Adrenal gland (tissue), 12 donors: ENCODE measurements around the gene INSYN1. TPM values are rescaled to one million over a fixed set of nuclear protein-coding genes. Genes with fewer than 3 reads are reported as not detected.

Experiments used
- DNase-seq, 7 donors: peaks; one replicate each; pipeline ENCODE4 v3.0.0-alpha.2; 2019 to 2020
- H3K27ac ChIP-seq, 5 donors: fragments of 200-600 bp; sonication (generic) in 4 of 5; 1 replicate in 3 of 5; 2 replicates in 2 of 5; pipeline versions ENCODE4 v1.5.1 to v1.8.0; 2016 to 2020; ENCODE audit warnings: mild to moderate bottlenecking in 1 of 5
- H3K27me3 ChIP-seq: fragments of 200-600 bp; 2 replicates; pipeline ENCODE4 v1.8.0; 2021
- H3K36me3 ChIP-seq, 2 donors: fragments of 200-600 bp; replicated peaks in 1 of 2; 1 replicate in 1 of 2; 2 replicates in 1 of 2; pipeline versions ENCODE4 v1.5.1 to v1.8.0; 2018 to 2022
- H3K4me1 ChIP-seq, 2 donors: fragments of 200-600 bp; replicated peaks in 1 of 2; 1 replicate in 1 of 2; 2 replicates in 1 of 2; pipeline versions ENCODE4 v1.5.1 to v1.8.0; 2018 to 2021
- H3K4me3 ChIP-seq, 4 donors: fragments of 200-600 bp; sonication (generic) in 3 of 4; one replicate each; pipeline ENCODE4 v1.5.1; 2016 to 2018
- H3K9me3 ChIP-seq, 3 donors: fragments of 200-600 bp; sonication (generic) in 1 of 3; replicated peaks in 1 of 3; 1 replicate in 2 of 3; 2 replicates in 1 of 3; pipeline versions ENCODE4 v1.5.1 to v1.8.0; 2016 to 2021
- CTCF ChIP-seq, 6 experiments: fragments of 450-650 bp in 4 of 6; fragments of 200-600 bp in 2 of 6; sonication (generic) in 1 of 6; IDR thresholded peaks; 1 replicate in 5 of 6; 2 replicates in 1 of 6; pipeline versions ENCODE4 v1.5.1 to v1.8.0; 2016 to 2021; ENCODE audit warnings: antibody characterized with exemption in 6 of 6, mild to moderate bottlenecking in 2 of 6, moderate library complexity in 1 of 6
- POLR2A ChIP-seq, 2 donors: fragments of 450-650 bp; IDR thresholded peaks; one replicate each; pipeline ENCODE4 v1.6.1; 2017; ENCODE audit warnings: antibody characterized with exemption in 2 of 2, mild to moderate bottlenecking in 2 of 2, moderate library complexity in 1 of 2
- WGBS, 4 donors: extraction: QIAGEN DNeasy Blood & Tissue Kit in 2 of 4; methylation state at CpG; one replicate each; pipeline versions ENCODE4 v1.1.5 to v1.1.7; 2013 to 2017; 5-methylcytosine and 5-hydroxymethylcytosine counted together
- intact Hi-C, 2 donors: fragments of 100-400 bp; cut with DNase I; formaldehyde crosslinking; loops; one replicate each; pipeline versions ENCODE4 v1.14.1 to v1.15.0; 2022 to 2023
- polyA plus RNA-seq, 3 donors: library from polyadenylated mRNA; stranded (reverse); fragments of 200-250 nt in 2 of 3; fragments of 350-450 nt in 1 of 3; fragmentation: Illumina TruSeq in 1 of 3; extraction: RNeasy Lipid Tissue Mini Kit (QIAGEN cat#74804) in 1 of 3; gene quantifications; one replicate each; pipeline ENCODE4 v1.2.3, GENCODE V29; 2013 to 2014
- total RNA-seq, 9 donors: library from RNA; depleted of rRNA in 4 of 9; stranded (reverse); fragments of >200 nt in 4 of 9; fragments of 120-200 nt in 1 of 9; fragmentation: NEBNext Ultra II Directional in 1 of 9; extraction: Animal tissue kit (Norgen Biotek cat#: 25700) in 1 of 9; gene quantifications; one replicate each; pipeline versions ENCODE4 v1.1.0 to v1.2.4, GENCODE V29; 2013 to 2023
- donor health status: healthy with polysubstance abuse.
- donor health status: Bipolar disorder and iron deficiency.
- donor health status: DM: yes; HTN: yes; CAD: no.
- donor health status: DM: no; HTN: no; CAD: no.
- donor health status: DM: no; HTN: no; CAD: no.
- donor health status: DM: yes; HTN: yes; CAD: no.

INSYN1 gene
- total and polyA plus RNA-seq, 12 donors: 0.68 to 19.5 (median 3.7) TPM

GRCh38 chr15:73747847-73748590 lies 5.1 kb downstream of the INSYN1 start:
- Histone ChIP-seq H3K9me3 (no peaks in the 10 kb centered on the region), H3K27me3 (peaks cover 9% of the 10 kb centered on the region), H3K4me3 (no peak overlapping the region), H3K4me1 (peaks cover 0 to 7% of the 10 kb centered on the region in 2 donors), H3K27ac (no peak overlapping the region), H3K36me3 (no peaks in the 10 kb centered on the region)
- TF ChIP-seq CTCF (IDR thresholded peaks at IDR 0.05) (no peak), POLR2A (IDR thresholded peaks at IDR 0.05) (no peak)
- intact Hi-C loops: no loop called here
- no peak for DNase-seq
- 85 to 91% (median 88%) methylated on average over 11 of the region's 11 CpGs for WGBS, 4 donors

- Histone ChIP-seq H3K27me3 (peaks cover 4% of the 10 kb centered on the region), H3K4me3 (no peak overlapping the region), H3K9me3 (no peaks in the 10 kb centered on the region), H3K27ac (peak overlapping the region in 1 of 5 donors; percentile 16), H3K36me3 (no peaks in the 10 kb centered on the region), H3K4me1 (no peaks in the 10 kb centered on the region)
- WGBS, 4 donors: 31 to 43% (median 37%) methylated on average over 7 of the region's 7 CpGs
- no peak for DNase-seq
- TF ChIP-seq CTCF (IDR thresholded peaks at IDR 0.05) (no peak), POLR2A (IDR thresholded peaks at IDR 0.05) (no peak)
- intact Hi-C loops: no loop called here
Measured at GRCh38 chr15:73746883-73747282, 6.3 kb downstream of the INSYN1 start.

- H3K9me3 ChIP-seq: no peaks in the 10 kb centered on the region
- no peak for DNase-seq
- intact Hi-C loops: no loop called here
- no peaks in the 10 kb centered on the region for H3K4me1 ChIP-seq
- 53 to 67% (median 62%) methylated on average over 6 to 8 of the region's 8 CpGs for WGBS, 4 donors
- H3K36me3 ChIP-seq: no peaks in the 10 kb centered on the region
- H3K4me3 ChIP-seq: no peak overlapping the region
- H3K27ac ChIP-seq: no peak overlapping the region
- TF ChIP-seq POLR2A (IDR thresholded peaks at IDR 0.05): no peak
- TF ChIP-seq CTCF (IDR thresholded peaks at IDR 0.05): no peak
- H3K27me3 ChIP-seq: peaks cover 3% of the 10 kb centered on the region
Measured at GRCh38 chr15:73746261-73746660, 6.9 kb downstream of the INSYN1 start.

DNA sequence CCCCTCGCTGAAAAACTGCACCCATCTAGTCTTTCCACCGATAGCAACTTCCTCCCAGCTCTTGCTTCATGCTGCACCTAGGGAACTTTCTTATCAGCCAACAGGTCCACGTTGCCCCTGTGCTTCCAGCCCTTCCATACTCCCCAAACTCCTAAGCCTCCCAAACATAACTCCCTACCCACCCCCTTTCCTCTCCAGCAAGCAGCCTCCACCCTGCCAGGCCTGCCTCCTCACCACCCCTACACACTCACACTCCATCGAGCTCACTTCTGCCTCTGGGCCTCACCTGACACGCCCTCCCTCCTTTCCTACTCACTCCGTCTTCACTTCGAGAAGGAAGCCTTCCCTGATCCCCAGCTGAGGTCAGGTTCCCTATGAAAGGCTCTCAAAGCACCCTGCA lies 8.1 kb downstream of the INSYN1 start:
- DNase-seq: no peak
- no peak overlapping the region for H3K27ac ChIP-seq
- H3K4me3 ChIP-seq: no peak overlapping the region
- 75 to 84% (median 81%) methylated on average over 6 to 7 of the region's 7 CpGs for WGBS, 4 donors
- no peaks in the 10 kb centered on the region for H3K36me3 ChIP-seq
- H3K4me1 ChIP-seq: no peaks in the 10 kb centered on the region
- TF ChIP-seq POLR2A (IDR thresholded peaks at IDR 0.05) (no peak), CTCF (IDR thresholded peaks at IDR 0.05) (no peak)
- H3K27me3 ChIP-seq: no peaks in the 10 kb centered on the region
- no peaks in the 10 kb centered on the region for H3K9me3 ChIP-seq
- intact Hi-C loops: no loop called here
